Measurements from ENCODE around the gene BABAM2.

- TF ChIP-seq CTCF (IDR thresholded peaks at IDR 0.05; ENCODE audit: insufficient read depth, low read length, poor library complexity, severe bottlenecking) = no peak
- TF ChIP-seq EZH2phosphoT487 (conservative IDR thresholded peaks at IDR 0.05; ENCODE audit: low read length) = no peak
Observed at GRCh38 chr2:27929916-27930486, 39.5 kb downstream of the BABAM2 start.

Measured in SU-DHL-6 (cell line).